CD4-positive, alpha-beta T cell treated with Interleukin-4 for 1 hour (primary cell): Measurements from ENCODE around the gene RPL3.

ENCODE experiments used
- DNase-seq, 2 donors: peaks; one replicate each; pipeline ENCODE4 v3.0.0-alpha.2; 2020 to 2022

Gene RPL3

GRCh38 chr22:39279170-39279850 lies 40.1 kb downstream of the RPL3 start:
- DNase-seq = no peak

- no peak for DNase-seq
Measured at GRCh38 chr22:39278040-39278439, 41.4 kb downstream of the RPL3 start.

GRCh38 chr22:39277142-39277607 lies 42.2 kb downstream of the RPL3 start:
- DNase-seq = peak in 1 of 2 donors; percentile 29

- peak in 1 of 2 donors; percentile 32 for DNase-seq
Measured at GRCh38 chr22:39276440-39277141, 42.8 kb downstream of the RPL3 start.

GRCh38 chr22:39275814-39276439 lies 43.5 kb downstream of the RPL3 start:
- DNase-seq = no peak

GRCh38 chr22:39273950-39274887 lies 45.2 kb downstream of the RPL3 start:
- DNase-seq = no peak

GRCh38 chr22:39270792-39271191 lies 48.6 kb downstream of the RPL3 start:
- DNase-seq = no peak

GRCh38 chr22:39270280-39270679 lies 49.1 kb downstream of the RPL3 start:
- DNase-seq = no peak

GRCh38 chr22:39269095-39269790 lies 50.2 kb downstream of the RPL3 start:
- DNase-seq = no peak

GRCh38 chr22:39268645-39269044 lies 50.8 kb downstream of the RPL3 start:
- no peak for DNase-seq

GRCh38 chr22:39267974-39268373 lies 51.4 kb downstream of the RPL3 start:
- no peak for DNase-seq

- peak; percentile 22 to 58 for DNase-seq
Measured at GRCh38 chr22:39266398-39267030, 52.9 kb downstream of the RPL3 start.

GRCh38 chr22:39265143-39265886 lies 54.1 kb downstream of the RPL3 start:
- DNase-seq = no peak

GRCh38 chr22:39264349-39265038 lies 54.9 kb downstream of the RPL3 start:
- DNase-seq = peak; percentile 23 to 67

GRCh38 chr22:39263626-39264348 lies 55.6 kb downstream of the RPL3 start:
- DNase-seq = no peak
